Psoas muscle (tissue), 8 donors: ENCODE measurements around the gene RASAL2. TPM values are rescaled to one million over a fixed set of nuclear protein-coding genes. Genes with fewer than 3 reads are reported as not detected.

Experiments used
- ATAC-seq, 4 donors: fragments of 200-7000 bp; cut with Tn5 transposase; one replicate each; pipeline ENCODE4 v1.9.1; 2020; ENCODE audit warnings: moderate library complexity in 3 of 4, mild to moderate bottlenecking in 2 of 4
- DNase-seq, 2 donors: peaks; one replicate each; pipeline ENCODE4 v3.0.0-alpha.2; 2020
- H3K27ac ChIP-seq: fragments of 200-600 bp; one replicate; pipeline ENCODE4 v1.8.0; 2022
- H3K27me3 ChIP-seq, 3 donors: fragments of 200-600 bp in 1 of 3; one replicate each; pipeline versions ENCODE4 v1.6.1 to v1.8.0; 2013 to 2022; ENCODE audit warnings: low read length in 2 of 3, mild to moderate bottlenecking in 2 of 3, moderate library complexity in 1 of 3; ENCODE audit not compliant: insufficient read depth in 3 of 3
- H3K36me3 ChIP-seq, 2 donors: fragments of 200-600 bp in 1 of 2; one replicate each; pipeline versions ENCODE4 v1.6.1 to v1.8.0; 2013 to 2022; ENCODE audit warnings: low read depth in 1 of 2, mild to moderate bottlenecking in 1 of 2, moderate library complexity in 1 of 2; ENCODE audit not compliant: insufficient read depth in 1 of 2
- H3K4me1 ChIP-seq: fragments of 200-600 bp; one replicate; pipeline ENCODE4 v1.8.0; 2022
- H3K4me3 ChIP-seq: fragments of 200-600 bp; one replicate; pipeline ENCODE4 v1.8.0; 2022; ENCODE audit warnings: mild to moderate bottlenecking
- H3K9me3 ChIP-seq: fragments of 200-600 bp; one replicate; pipeline ENCODE4 v1.8.0; 2022
- WGBS, 3 donors: extraction: QIAGEN DNeasy Blood & Tissue Kit; methylation state at CpG; one replicate each; pipeline versions ENCODE4 v1.1.6 to v1.1.7; 2013; 5-methylcytosine and 5-hydroxymethylcytosine counted together
- intact Hi-C, 2 donors: fragments of 100-400 bp; cut with DNase I; formaldehyde crosslinking; loops; one replicate each; pipeline versions ENCODE4 v1.11.0 to v1.14.2; 2022
- polyA plus RNA-seq, 3 donors: library from polyadenylated mRNA; stranded (reverse); fragments of 200-250 nt; gene quantifications; one replicate each; pipeline ENCODE4 v1.2.3, GENCODE V29; 2013
- total RNA-seq, 4 donors: library from RNA; stranded (reverse); fragmentation: NEBNext Ultra II Directional in 2 of 4; extraction: Animal tissue kit (Norgen Biotek cat#: 25700) in 2 of 4; gene quantifications; one replicate each; pipeline versions ENCODE4 v1.2.1 to v1.2.4, GENCODE V29; 2021 to 2023
- TF ChIP-seq, protein P1 (sequence below): fragments of 200-600 bp; IDR thresholded peaks from one replicate; pipeline ENCODE4 v1.8.0; 2022; ENCODE audit warnings: antibody characterized with exemption
- donor health status: healthy with polysubstance abuse.
- donor health status: DM: no; HTN: no; CAD: no; lungs with moderate emphysema.
- donor health status: Bipolar disorder and iron deficiency.
- donor health status: healthy.
- donor health status: DM: yes; HTN: yes; CAD: no.
- donor health status: DM: no; HTN: no; CAD: no.
- donor health status: DM: no; HTN: no; CAD: no.
- donor health status: DM: yes; HTN: yes; CAD: no.

RASAL2 gene
- total and polyA plus RNA-seq, 7 donors: 1.9 to 42.1 (median 5.5) TPM

GRCh38 chr1:178172939-178173338, 79.0 kb downstream of the RASAL2 start:
- TF ChIP-seq, protein P1, sequence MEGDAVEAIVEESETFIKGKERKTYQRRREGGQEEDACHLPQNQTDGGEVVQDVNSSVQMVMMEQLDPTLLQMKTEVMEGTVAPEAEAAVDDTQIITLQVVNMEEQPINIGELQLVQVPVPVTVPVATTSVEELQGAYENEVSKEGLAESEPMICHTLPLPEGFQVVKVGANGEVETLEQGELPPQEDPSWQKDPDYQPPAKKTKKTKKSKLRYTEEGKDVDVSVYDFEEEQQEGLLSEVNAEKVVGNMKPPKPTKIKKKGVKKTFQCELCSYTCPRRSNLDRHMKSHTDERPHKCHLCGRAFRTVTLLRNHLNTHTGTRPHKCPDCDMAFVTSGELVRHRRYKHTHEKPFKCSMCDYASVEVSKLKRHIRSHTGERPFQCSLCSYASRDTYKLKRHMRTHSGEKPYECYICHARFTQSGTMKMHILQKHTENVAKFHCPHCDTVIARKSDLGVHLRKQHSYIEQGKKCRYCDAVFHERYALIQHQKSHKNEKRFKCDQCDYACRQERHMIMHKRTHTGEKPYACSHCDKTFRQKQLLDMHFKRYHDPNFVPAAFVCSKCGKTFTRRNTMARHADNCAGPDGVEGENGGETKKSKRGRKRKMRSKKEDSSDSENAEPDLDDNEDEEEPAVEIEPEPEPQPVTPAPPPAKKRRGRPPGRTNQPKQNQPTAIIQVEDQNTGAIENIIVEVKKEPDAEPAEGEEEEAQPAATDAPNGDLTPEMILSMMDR: no peak
- DNase-seq (no peak), ATAC-seq (no peak)
- no peaks in the 10 kb centered on the region for H3K4me1 ChIP-seq
- H3K27ac ChIP-seq: no peak overlapping the region
- intact Hi-C loops: no loop called here
- no peaks in the 10 kb centered on the region for H3K27me3 ChIP-seq
- H3K36me3 ChIP-seq: no peaks in the 10 kb centered on the region
- H3K9me3 ChIP-seq: no peaks in the 10 kb centered on the region
- no peak overlapping the region for H3K4me3 ChIP-seq
- 57 to 74% (median 61%) methylated on average over 3 of the region's 3 CpGs for WGBS, 3 donors

- H3K27ac ChIP-seq: no peak overlapping the region
- intact Hi-C loops: no loop called here
- H3K27me3 ChIP-seq: no peaks in the 10 kb centered on the region
These were observed 80.6 kb downstream of the RASAL2 start for GRCh38 chr1:178174539-178174938.

DNA sequence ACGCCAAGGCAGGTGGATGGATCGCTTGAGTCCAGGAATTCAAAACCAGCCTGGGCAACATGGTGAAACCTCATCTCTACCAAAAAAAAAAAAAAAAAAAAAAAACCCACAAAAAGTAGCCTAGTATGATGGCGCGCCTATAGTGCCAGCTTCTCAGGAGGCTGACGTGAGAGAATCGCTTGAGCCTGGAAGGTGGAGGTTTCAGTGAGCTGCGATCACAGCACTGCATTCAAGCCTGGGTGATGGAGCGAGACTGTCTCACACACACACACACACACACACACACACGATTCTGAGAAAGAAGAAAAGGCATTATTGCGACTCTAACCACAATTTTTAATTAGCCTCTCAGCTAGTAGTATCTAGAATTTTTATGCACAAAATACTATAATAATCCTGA, 86.5 kb downstream of the RASAL2 start:
- Histone ChIP-seq H3K36me3 (no peaks in the 10 kb centered on the region), H3K27ac (no peak overlapping the region), H3K4me3 (no peak overlapping the region), H3K27me3 (no peaks in the 10 kb centered on the region), H3K4me1 (no peaks in the 10 kb centered on the region), H3K9me3 (no peaks in the 10 kb centered on the region)
- intact Hi-C loops: loop anchor here (10.0 kb wide), 2 partner anchors 126 to 216 kb away; no protein-coding TSS in a partner anchor
- ATAC-seq: no peak
- DNase-seq: no peak
- 91 to 92% (median 92%) methylated on average over 10 of the region's 10 CpGs for WGBS, 3 donors
- TF ChIP-seq, protein P1: no peak

More at GRCh38 chr1:178174539-178174938, 80.6 kb downstream of the RASAL2 start:
- 10 to 23% (median 17%) methylated on average over 1 of the region's 1 CpG for WGBS, 3 donors
- ATAC-seq (no peak), DNase-seq (no peak)
- H3K9me3 ChIP-seq: no peaks in the 10 kb centered on the region
- TF ChIP-seq, protein P1: no peak
- no peaks in the 10 kb centered on the region for H3K4me1 ChIP-seq
- H3K4me3 ChIP-seq: no peak overlapping the region
- H3K36me3 ChIP-seq: no peaks in the 10 kb centered on the region

DNA sequence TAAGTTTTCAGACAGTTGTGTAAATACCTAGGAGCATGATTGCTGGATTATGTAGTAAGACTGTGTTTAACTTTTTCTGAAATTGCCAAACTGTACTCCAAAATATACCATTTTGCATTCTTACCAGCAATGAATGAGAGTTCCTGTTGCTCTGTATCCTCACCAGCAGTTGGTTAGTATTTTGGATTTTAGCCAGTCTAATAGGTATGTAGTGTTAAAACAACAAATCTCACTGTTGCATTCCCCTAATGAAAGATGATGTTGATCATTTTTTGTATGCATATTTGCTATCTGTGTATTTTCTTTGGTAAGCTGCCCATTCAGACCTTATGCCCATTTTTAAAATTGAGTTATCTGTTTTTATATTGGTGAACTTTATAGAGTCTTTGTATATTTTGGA, 89.9 kb downstream of the RASAL2 start:
- DNase-seq (no peak), ATAC-seq (no peak)
- H3K9me3 ChIP-seq: no peaks in the 10 kb centered on the region
- intact Hi-C loops: loop anchor here (10.0 kb wide), 2 partner anchors 129 to 219 kb away; no protein-coding TSS in a partner anchor
- no peaks in the 10 kb centered on the region for H3K27me3 ChIP-seq
- H3K27ac ChIP-seq: no peak overlapping the region
- TF ChIP-seq, protein P1: no peak
- no peak overlapping the region for H3K4me3 ChIP-seq
- no peaks in the 10 kb centered on the region for H3K36me3 ChIP-seq
- no peaks in the 10 kb centered on the region for H3K4me1 ChIP-seq

DNA sequence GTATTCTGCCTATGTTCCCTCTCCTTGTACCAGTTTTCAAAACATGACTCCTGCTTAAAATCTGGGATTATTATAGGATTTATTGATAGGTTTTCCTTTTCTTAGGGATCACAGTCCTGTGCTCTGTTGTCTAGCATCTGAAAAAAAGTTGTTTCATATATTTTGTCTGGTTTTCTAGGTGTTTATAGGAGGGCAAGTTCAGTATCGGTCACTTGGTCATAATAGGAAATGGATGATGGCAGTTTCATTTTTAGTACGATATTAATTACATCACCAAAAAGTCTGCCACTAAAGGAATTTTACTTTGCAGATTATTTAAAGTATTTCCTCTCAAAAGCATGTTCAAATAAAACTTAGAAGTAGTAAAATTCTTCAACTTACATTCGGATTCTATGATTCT, 94.4 kb downstream of the RASAL2 start:
- no peak overlapping the region for H3K4me3 ChIP-seq
- no peaks in the 10 kb centered on the region for H3K9me3 ChIP-seq
- intact Hi-C loops: loop anchor here (10.0 kb wide), 2 partner anchors 134 to 224 kb away; no protein-coding TSS in a partner anchor
- no peaks in the 10 kb centered on the region for H3K27me3 ChIP-seq
- no peak overlapping the region for H3K27ac ChIP-seq
- no peak for ATAC-seq
- no peak for DNase-seq
- TF ChIP-seq, protein P1: no peak
- no peaks in the 10 kb centered on the region for H3K4me1 ChIP-seq
- WGBS, 3 donors: 74 to 77% (median 75%) methylated on average over 3 of the region's 3 CpGs
- H3K36me3 ChIP-seq: no peaks in the 10 kb centered on the region
